ACC112 (cell line): ENCODE results near the gene CLEC2L.

Source experiments
- H2AFZ ChIP-seq: fragments of 200-600 bp; sonication (generic); one replicate; pipeline ENCODE4 v1.6.0; 2017; ENCODE audit warnings: antibody characterized with exemption, low read length; ENCODE audit not compliant: unreplicated experiment
- H3K27ac ChIP-seq: fragments of 200-600 bp; sonication (generic); 2 replicates; pipeline ENCODE4 v1.5.1; 2014; ENCODE audit warnings: low read depth, mild to moderate bottlenecking, antibody characterized with exemption, low read length, moderate library complexity
- H3K27me3 ChIP-seq: fragments of 200-600 bp; sonication (generic); 2 replicates; pipeline ENCODE4 v1.6.1; 2014; ENCODE audit warnings: mild to moderate bottlenecking, antibody characterized with exemption, low read length, moderate library complexity, mixed read lengths; ENCODE audit not compliant: insufficient read depth
- H3K36me3 ChIP-seq: fragments of 200-600 bp; sonication (generic); 2 replicates; pipeline ENCODE4 v1.6.1; 2016; ENCODE audit warnings: mild to moderate bottlenecking, antibody characterized with exemption, low read length, moderate library complexity, mixed read lengths; ENCODE audit not compliant: insufficient read depth
- H3K4me1 ChIP-seq: fragments of 200-600 bp; sonication (generic); one replicate; pipeline ENCODE4 v1.6.1; 2016; ENCODE audit warnings: low read length, mixed read lengths; ENCODE audit not compliant: insufficient read depth, unreplicated experiment, control insufficient read depth
- H3K4me3 ChIP-seq: fragments of 200-600 bp; sonication (generic); 2 replicates; pipeline ENCODE4 v1.5.1; 2014; ENCODE audit warnings: mild to moderate bottlenecking, low read depth, low read length
- H3K79me2 ChIP-seq: fragments of 200-600 bp; sonication (generic); one replicate; pipeline ENCODE4 v1.6.0; 2016; ENCODE audit warnings: low read length; ENCODE audit not compliant: control insufficient read depth, unreplicated experiment, insufficient read depth

CLEC2L gene

GRCh38 chr7:139559364-139560105, 36.0 kb downstream of the CLEC2L start:
- peaks cover 8% of the 10 kb centered on the region for H3K36me3 ChIP-seq
- H3K4me1 ChIP-seq = no peaks in the 10 kb centered on the region
- H3K27me3 ChIP-seq = no peaks in the 10 kb centered on the region
- H3K27ac ChIP-seq = no peak overlapping the region
- no peak overlapping the region for H3K4me3 ChIP-seq
- H2AFZ ChIP-seq = no peak overlapping the region
- H3K79me2 ChIP-seq = no peaks in the 10 kb centered on the region

- Histone ChIP-seq H3K79me2 (no peaks in the 10 kb centered on the region), H3K4me1 (no peaks in the 10 kb centered on the region), H2AFZ (no peak overlapping the region), H3K27ac (no peak overlapping the region), H3K27me3 (no peaks in the 10 kb centered on the region), H3K4me3 (no peak overlapping the region), H3K36me3 (peaks cover 14% of the 10 kb centered on the region)
These were observed 36.7 kb downstream of the CLEC2L start for GRCh38 chr7:139560199-139560598.

- H3K36me3 ChIP-seq = peaks cover 14% of the 10 kb centered on the region
- no peak overlapping the region for H2AFZ ChIP-seq
- H3K27me3 ChIP-seq = no peaks in the 10 kb centered on the region
These were observed 37.2 kb downstream of the CLEC2L start for GRCh38 chr7:139560678-139561077.

GRCh38 chr7:139562491-139562890, 39.0 kb downstream of the CLEC2L start:
- peaks cover 17% of the 10 kb centered on the region for H3K36me3 ChIP-seq
- H2AFZ ChIP-seq = no peak overlapping the region
- H3K4me3 ChIP-seq = no peak overlapping the region
- no peaks in the 10 kb centered on the region for H3K27me3 ChIP-seq
- no peaks in the 10 kb centered on the region for H3K79me2 ChIP-seq
- no peak overlapping the region for H3K27ac ChIP-seq
- H3K4me1 ChIP-seq = no peaks in the 10 kb centered on the region

More at GRCh38 chr7:139560678-139561077, 37.2 kb downstream of the CLEC2L start:
- Histone ChIP-seq H3K4me1 (no peaks in the 10 kb centered on the region), H3K27ac (no peak overlapping the region), H3K79me2 (no peaks in the 10 kb centered on the region), H3K4me3 (no peak overlapping the region)

GRCh38 chr7:139562961-139563565, 39.6 kb downstream of the CLEC2L start:
- Histone ChIP-seq H3K79me2 (no peaks in the 10 kb centered on the region), H3K36me3 (peaks cover 20% of the 10 kb centered on the region), H2AFZ (no peak overlapping the region), H3K4me3 (no peak overlapping the region), H3K4me1 (no peaks in the 10 kb centered on the region), H3K27me3 (no peaks in the 10 kb centered on the region), H3K27ac (no peak overlapping the region)

- Histone ChIP-seq H3K36me3 (peaks cover 21% of the 10 kb centered on the region), H2AFZ (no peak overlapping the region), H3K4me3 (no peak overlapping the region), H3K4me1 (no peaks in the 10 kb centered on the region), H3K27ac (no peak overlapping the region), H3K27me3 (no peaks in the 10 kb centered on the region), H3K79me2 (no peaks in the 10 kb centered on the region)
These were observed 40.4 kb downstream of the CLEC2L start for GRCh38 chr7:139563856-139564255.

- H3K4me1 ChIP-seq = no peaks in the 10 kb centered on the region
- no peaks in the 10 kb centered on the region for H3K79me2 ChIP-seq
- no peak overlapping the region for H3K4me3 ChIP-seq
- H3K36me3 ChIP-seq = peaks cover 30% of the 10 kb centered on the region
- H3K27ac ChIP-seq = no peak overlapping the region
- no peak overlapping the region for H2AFZ ChIP-seq
- H3K27me3 ChIP-seq = no peaks in the 10 kb centered on the region
These were observed 42.6 kb downstream of the CLEC2L start for GRCh38 chr7:139566075-139566474.

GRCh38 chr7:139566736-139567646, 43.5 kb downstream of the CLEC2L start:
- Histone ChIP-seq H3K4me3 (no peak overlapping the region), H3K36me3 (peaks cover 33% of the 10 kb centered on the region), H3K27ac (no peak overlapping the region), H3K79me2 (no peaks in the 10 kb centered on the region), H3K27me3 (no peaks in the 10 kb centered on the region), H3K4me1 (no peaks in the 10 kb centered on the region), H2AFZ (no peak overlapping the region)

- H2AFZ ChIP-seq = no peak overlapping the region
- no peaks in the 10 kb centered on the region for H3K79me2 ChIP-seq
- peaks cover 37% of the 10 kb centered on the region for H3K36me3 ChIP-seq
- H3K27me3 ChIP-seq = no peaks in the 10 kb centered on the region
- H3K27ac ChIP-seq = no peak overlapping the region
- H3K4me1 ChIP-seq = no peaks in the 10 kb centered on the region
- no peak overlapping the region for H3K4me3 ChIP-seq
These were observed 44.3 kb downstream of the CLEC2L start for GRCh38 chr7:139567647-139568345.

- Histone ChIP-seq H3K27ac (no peak overlapping the region), H3K27me3 (no peaks in the 10 kb centered on the region), H3K4me3 (no peak overlapping the region), H2AFZ (no peak overlapping the region), H3K79me2 (no peaks in the 10 kb centered on the region), H3K36me3 (peaks cover 37% of the 10 kb centered on the region), H3K4me1 (no peaks in the 10 kb centered on the region)
These were observed 44.8 kb downstream of the CLEC2L start for GRCh38 chr7:139568346-139568675.
